Endothelial cell (in vitro differentiated cells): Measurements from ENCODE around the gene ITPKC. TPM values are rescaled to one million over a fixed set of nuclear protein-coding genes. Genes with fewer than 3 reads are reported as not detected.

Experiments used
- DNase-seq: peaks from one replicate; pipeline ENCODE4 v3.0.0; 2021; ENCODE audit warnings: low spot score
- H3K27ac Mint-ChIP-seq: one replicate; pipeline ENCODE4 v1.8.0; 2021; ENCODE audit warnings: mixed read lengths, inconsistent platforms; ENCODE audit not compliant: unreplicated experiment
- H3K27me3 Mint-ChIP-seq: one replicate; pipeline ENCODE4 v1.8.0; 2021; ENCODE audit warnings: mild to moderate bottlenecking, moderate library complexity, mixed read lengths, inconsistent platforms; ENCODE audit not compliant: unreplicated experiment
- H3K36me3 Mint-ChIP-seq: one replicate; pipeline ENCODE4 v1.8.0; 2021; ENCODE audit warnings: mild to moderate bottlenecking, low read depth, mixed read lengths, inconsistent platforms; ENCODE audit not compliant: unreplicated experiment
- H3K4me1 Mint-ChIP-seq: one replicate; pipeline ENCODE4 v1.8.0; 2021; ENCODE audit warnings: mild to moderate bottlenecking, mixed read lengths, inconsistent platforms; ENCODE audit not compliant: unreplicated experiment
- H3K4me3 Mint-ChIP-seq: one replicate; pipeline ENCODE4 v1.8.0; 2021; ENCODE audit warnings: mild to moderate bottlenecking, mixed read lengths, inconsistent platforms; ENCODE audit not compliant: unreplicated experiment
- H3K9me3 Mint-ChIP-seq: one replicate; pipeline ENCODE4 v1.8.0; 2021; ENCODE audit warnings: mixed read lengths, inconsistent platforms; ENCODE audit not compliant: unreplicated experiment
- CTCF ChIP-seq: fragments of 200-600 bp; sonication (generic); IDR thresholded peaks from one replicate; pipeline ENCODE4 v1.5.0; 2021; ENCODE audit warnings: antibody characterized with exemption; ENCODE audit not compliant: unreplicated experiment
- total RNA-seq: library from RNA; stranded (reverse); fragmentation: NEBNext Ultra II Directional; extraction: Animal tissue kit (Norgen Biotek cat#: 25700); gene quantifications from one replicate; pipeline ENCODE4 v1.2.1, GENCODE V29; 2021; ENCODE audit not compliant: unreplicated experiment

The ITPKC gene
- total RNA-seq, 1 donor from 2014 or later: 12.1 TPM

GRCh38 chr19:40747536-40747935, 30.6 kb downstream of the ITPKC start:
- DNase-seq: no peak
- H3K4me1 Mint-ChIP-seq: peaks cover 31% of the 10 kb centered on the region
- H3K27ac Mint-ChIP-seq: no peak overlapping the region
- no peak overlapping the region for H3K4me3 Mint-ChIP-seq
- TF ChIP-seq CTCF: no peak
- H3K9me3 Mint-ChIP-seq: no peaks in the 10 kb centered on the region
- peaks cover 19% of the 10 kb centered on the region for H3K27me3 Mint-ChIP-seq
- peaks cover 8% of the 10 kb centered on the region for H3K36me3 Mint-ChIP-seq

- peaks cover 19% of the 10 kb centered on the region for H3K36me3 Mint-ChIP-seq
- H3K27ac Mint-ChIP-seq: peak within 1 kb of the TSS; percentile 99
- H3K4me1 Mint-ChIP-seq: peaks cover 44% of the 10 kb centered on the region
- H3K4me3 Mint-ChIP-seq: peak within 1 kb of the TSS; percentile 99
- H3K9me3 Mint-ChIP-seq: no peaks in the 10 kb centered on the region
- no peak for TF ChIP-seq CTCF
- peaks cover 24% of the 10 kb centered on the region for H3K27me3 Mint-ChIP-seq
- DNase-seq: peak; percentile 98
These were observed 33.4 kb downstream of the ITPKC start, which contains the start of gene ACTMAP for GRCh38 chr19:40750058-40750873. ACTMAP (minus strand) TSS chr19:40750477; CDS start chr19:40749803, 674 bp downstream.

- peak within 1 kb of the TSS; percentile 99 for H3K4me3 Mint-ChIP-seq
- H3K4me1 Mint-ChIP-seq: peaks cover 50% of the 10 kb centered on the region
- H3K9me3 Mint-ChIP-seq: no peaks in the 10 kb centered on the region
- peak within 1 kb of the TSS; percentile 99 for H3K27ac Mint-ChIP-seq
- TF ChIP-seq CTCF: no peak
- peak; percentile 93 for DNase-seq
- H3K27me3 Mint-ChIP-seq: peaks cover 24% of the 10 kb centered on the region
- H3K36me3 Mint-ChIP-seq: peaks cover 24% of the 10 kb centered on the region
These were observed 34.1 kb downstream of the ITPKC start, which contains the start of gene SNRPA for GRCh38 chr19:40750874-40751537. SNRPA (plus strand) TSS chr19:40751203; CDS start chr19:40751409, 206 bp downstream.

GRCh38 chr19:40752257-40752781, 35.4 kb downstream of the ITPKC start:
- peaks cover 30% of the 10 kb centered on the region for H3K36me3 Mint-ChIP-seq
- H3K9me3 Mint-ChIP-seq: no peaks in the 10 kb centered on the region
- H3K4me1 Mint-ChIP-seq: peaks cover 63% of the 10 kb centered on the region
- no peak for TF ChIP-seq CTCF
- peak overlapping the region; percentile 99 for H3K27ac Mint-ChIP-seq
- H3K4me3 Mint-ChIP-seq: peak overlapping the region; percentile 99
- no peak for DNase-seq
- peaks cover 22% of the 10 kb centered on the region for H3K27me3 Mint-ChIP-seq
